Large intestine (tissue), 3 donors: Measurements from ENCODE around the gene NUP62. TPM values are rescaled to one million over a fixed set of nuclear protein-coding genes. Genes with fewer than 3 reads are reported as not detected.
"Not testable (repeated sequence)": the region's sequence is repeated elsewhere in the genome, so short reads cannot be mapped to it uniquely, and the experiment has no call there.

Experiments used
- DNase-seq, 2 donors: peaks; one replicate each; pipeline versions ENCODE4 v3.0.0 to v3.0.0-alpha.2; 2013
- H3K27ac ChIP-seq: one replicate; pipeline ENCODE4 v1.5.1; 2013; ENCODE audit warnings: low read length
- H3K27me3 ChIP-seq: 2 replicates; pipeline ENCODE4 v1.6.1; 2013; ENCODE audit warnings: low read length; ENCODE audit not compliant: control insufficient read depth, insufficient read depth
- H3K36me3 ChIP-seq: 2 replicates; pipeline ENCODE4 v1.6.1; 2013; ENCODE audit warnings: low read length; ENCODE audit not compliant: control insufficient read depth, insufficient read depth
- H3K4me1 ChIP-seq: one replicate; pipeline ENCODE4 v1.6.1; 2013; ENCODE audit warnings: low read length; ENCODE audit not compliant: control insufficient read depth, insufficient read depth
- H3K4me3 ChIP-seq: one replicate; pipeline ENCODE4 v1.5.1; 2013; ENCODE audit warnings: low read length
- H3K9me3 ChIP-seq: one replicate; pipeline ENCODE4 v1.6.1; 2013; ENCODE audit warnings: mild to moderate bottlenecking, low read depth, low read length, moderate library complexity; ENCODE audit not compliant: control insufficient read depth
- WGBS: methylation state at CpG from one replicate; pipeline ENCODE4 v1.1.5; 2013; ENCODE audit warnings: low lambda C conversion rate; ENCODE audit not compliant: insufficient coverage; 5-methylcytosine and 5-hydroxymethylcytosine counted together
- polyA plus RNA-seq: library from polyadenylated mRNA; unstranded; fragments of 120-200 nt; gene quantifications from one replicate; pipeline ENCODE4 v1.2.1, GENCODE V29; 2013

The NUP62 gene
- polyA plus RNA-seq, 1 donor, result 46.2 TPM

DNA sequence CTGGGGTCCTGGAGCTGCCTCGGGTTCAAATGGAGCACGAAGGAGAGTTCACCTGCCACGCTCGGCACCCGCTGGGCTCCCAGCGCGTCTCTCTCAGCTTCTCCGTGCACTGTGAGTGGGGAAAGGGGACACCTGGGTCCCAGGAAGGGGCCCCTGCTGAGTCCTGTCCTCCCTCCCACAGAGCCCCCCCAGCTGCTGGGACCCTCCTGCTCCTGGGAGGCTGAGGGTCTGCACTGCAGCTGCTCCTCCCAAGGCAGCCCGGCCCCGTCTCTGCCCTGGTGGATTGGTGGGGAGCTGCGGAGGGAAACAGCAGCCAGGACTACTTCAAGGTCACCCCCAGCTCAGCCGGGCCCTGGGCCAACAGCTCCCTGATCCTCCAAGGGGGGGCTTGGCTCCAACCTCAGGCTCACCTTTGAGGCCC lies 42.7 kb upstream of the NUP62 start:
- DNase-seq, result peak in 1 of 2 donors; percentile 36
- H3K9me3 ChIP-seq, result no peaks in the 10 kb centered on the region
- H3K36me3 ChIP-seq, result peaks cover 12% of the 10 kb centered on the region
- WGBS, result no CpG with 5 or more reads among the region's 12 CpGs
- no peak overlapping the region for H3K4me3 ChIP-seq
- H3K27me3 ChIP-seq, result no peaks in the 10 kb centered on the region
- no peak overlapping the region for H3K27ac ChIP-seq
- H3K4me1 ChIP-seq, result peaks cover 19% of the 10 kb centered on the region

DNA sequence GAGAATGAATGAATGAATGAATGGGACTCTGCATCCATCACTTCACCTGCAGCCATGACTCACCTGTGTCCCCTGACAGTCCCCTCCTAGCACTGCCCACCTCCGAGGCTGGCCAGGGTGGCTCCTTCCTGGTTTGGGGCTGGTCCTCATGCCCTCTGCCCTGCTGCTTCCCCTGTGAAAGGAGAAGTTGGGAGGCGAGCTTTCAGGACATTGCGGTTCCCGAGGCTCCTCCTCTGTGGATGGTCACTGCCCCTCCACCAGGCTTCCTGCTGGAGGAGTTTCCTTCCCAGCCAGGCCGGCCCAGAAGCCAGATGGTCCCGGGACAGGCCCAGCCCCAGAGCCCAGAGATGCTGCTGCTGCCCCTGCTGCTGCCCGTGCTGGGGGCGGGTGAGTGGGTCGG lies 40.1 kb upstream of the NUP62 start:
- H3K27ac ChIP-seq, H3K9me3 ChIP-seq, H3K4me3 ChIP-seq, DNase-seq, H3K36me3 ChIP-seq, H3K27me3 ChIP-seq: not testable (repeated sequence)
- WGBS, result no CpG with 5 or more reads among the region's 9 CpGs
- H3K4me1 ChIP-seq, result peaks cover 11% of the 10 kb centered on the region

DNA sequence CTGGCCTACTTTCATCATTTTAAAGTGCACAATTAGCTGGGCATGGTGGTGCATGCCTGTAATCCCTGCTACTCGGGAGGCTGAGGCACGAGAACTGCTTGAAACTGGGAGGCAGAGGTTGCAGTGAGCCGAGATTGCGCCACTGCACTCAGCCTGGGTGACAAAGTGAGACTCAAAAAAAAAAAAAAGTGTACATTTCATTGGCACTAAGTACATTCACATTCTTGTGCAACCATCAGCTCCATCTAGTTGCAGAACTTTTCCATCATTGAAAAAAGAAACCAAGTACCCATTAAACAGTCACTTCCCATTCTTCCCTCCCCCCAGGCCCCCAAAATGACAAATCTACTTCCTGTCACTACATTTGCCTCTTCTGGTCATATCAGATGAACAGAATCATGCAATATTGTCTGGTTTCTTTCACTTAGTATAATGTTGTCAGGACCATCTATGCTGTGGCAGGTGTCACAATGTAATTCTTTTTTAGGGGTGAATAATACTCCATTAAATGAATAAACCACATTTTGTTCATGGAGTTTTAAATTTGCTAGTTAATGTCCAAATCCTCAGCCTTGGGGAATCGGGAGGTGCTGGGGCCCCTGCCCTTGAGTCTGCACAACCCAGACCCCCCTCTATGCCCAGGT lies 39.1 kb upstream of the NUP62 start:
- Histone ChIP-seq H3K27me3 (no peaks in the 10 kb centered on the region), H3K4me3 (no peak overlapping the region), H3K9me3 (no peaks in the 10 kb centered on the region), H3K4me1 (peaks cover 11% of the 10 kb centered on the region), H3K27ac (no peak overlapping the region), H3K36me3 (no peaks in the 10 kb centered on the region)
- no CpG with 5 or more reads among the region's 5 CpGs for WGBS
- DNase-seq, result no peak

DNA sequence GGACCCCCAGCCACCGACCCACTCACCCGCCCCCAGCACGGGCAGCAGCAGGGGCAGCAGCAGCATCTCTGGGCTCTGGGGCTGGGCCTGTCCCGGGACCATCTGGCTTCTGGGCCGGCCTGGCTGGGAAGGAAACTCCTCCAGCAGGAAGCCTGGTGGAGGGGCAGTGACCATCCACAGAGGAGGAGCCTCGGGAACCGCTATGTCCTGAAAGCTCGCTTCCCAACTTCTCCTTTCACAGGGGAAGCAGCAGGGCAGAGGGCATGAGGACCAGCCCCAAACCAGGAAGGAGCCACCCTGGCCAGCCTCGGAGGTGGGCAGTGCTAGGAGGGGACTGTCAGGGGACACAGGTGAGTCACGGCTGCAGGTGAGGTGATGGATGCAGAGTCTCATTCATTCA lies 31.7 kb upstream of the NUP62 start, which contains the start of gene SIGLEC11:
TSS of gene SIGLEC11 (minus strand) at position 193 of the 400 bp plus-strand sequence. CDS start at position 102, 91 bp downstream.
- not testable (repeated sequence) for H3K27ac ChIP-seq, H3K9me3 ChIP-seq, H3K36me3 ChIP-seq, H3K4me1 ChIP-seq, H3K27me3 ChIP-seq, H3K4me3 ChIP-seq, DNase-seq
- no CpG with 5 or more reads among the region's 10 CpGs for WGBS

DNA sequence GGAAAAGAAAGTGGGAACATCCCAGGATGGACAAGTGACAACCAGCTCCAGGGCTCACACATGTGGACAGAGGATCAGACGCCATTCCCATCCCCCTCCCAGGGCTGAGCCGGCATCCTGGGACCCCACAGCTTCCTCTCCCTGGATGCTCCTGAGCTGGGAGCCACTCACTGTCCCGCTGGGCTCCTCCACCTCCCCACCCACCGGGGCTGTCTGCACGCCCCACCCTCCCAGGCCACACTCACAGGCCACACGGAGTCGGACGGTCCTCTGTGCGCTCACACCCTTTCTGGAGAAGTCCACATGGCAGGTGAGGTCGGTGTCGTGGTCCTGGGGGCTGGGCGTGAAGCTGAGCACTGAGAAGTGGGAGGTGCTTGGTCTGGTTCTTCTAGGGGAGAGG lies 30.6 kb upstream of the NUP62 start:
- H3K36me3 ChIP-seq, H3K27me3 ChIP-seq, DNase-seq, H3K27ac ChIP-seq, H3K4me3 ChIP-seq, H3K9me3 ChIP-seq: not testable (repeated sequence)
- no CpG with 5 or more reads among the region's 12 CpGs for WGBS
- peaks cover 18% of the 10 kb centered on the region for H3K4me1 ChIP-seq

DNA sequence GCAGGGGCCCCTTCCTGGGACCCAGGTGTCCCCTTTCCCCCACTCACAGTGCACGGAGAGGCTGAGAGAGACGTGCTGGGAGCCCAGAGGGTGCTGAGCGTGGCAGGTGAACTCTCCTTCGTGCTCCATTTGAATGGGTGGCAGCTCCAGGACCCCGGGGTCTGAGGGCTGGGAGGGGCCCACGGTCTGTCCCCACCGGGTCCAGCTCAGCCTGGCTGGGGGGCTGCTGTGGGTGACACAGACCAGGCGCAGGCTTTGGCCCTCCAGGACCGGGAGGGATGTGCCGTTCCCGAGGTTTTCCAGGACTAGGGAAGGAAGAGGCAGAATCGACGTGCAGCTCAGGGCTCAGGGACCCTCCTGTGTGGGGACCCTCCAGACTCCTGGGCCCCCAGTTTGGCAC lies 29.3 kb upstream of the NUP62 start:
- not testable (repeated sequence) for DNase-seq, H3K9me3 ChIP-seq, H3K36me3 ChIP-seq, H3K27me3 ChIP-seq
- WGBS, result no CpG with 5 or more reads among the region's 13 CpGs
- H3K4me3 ChIP-seq, result peak overlapping the region; percentile 53
- peaks cover 31% of the 10 kb centered on the region for H3K4me1 ChIP-seq
- peak overlapping the region; percentile 84 for H3K27ac ChIP-seq

DNA sequence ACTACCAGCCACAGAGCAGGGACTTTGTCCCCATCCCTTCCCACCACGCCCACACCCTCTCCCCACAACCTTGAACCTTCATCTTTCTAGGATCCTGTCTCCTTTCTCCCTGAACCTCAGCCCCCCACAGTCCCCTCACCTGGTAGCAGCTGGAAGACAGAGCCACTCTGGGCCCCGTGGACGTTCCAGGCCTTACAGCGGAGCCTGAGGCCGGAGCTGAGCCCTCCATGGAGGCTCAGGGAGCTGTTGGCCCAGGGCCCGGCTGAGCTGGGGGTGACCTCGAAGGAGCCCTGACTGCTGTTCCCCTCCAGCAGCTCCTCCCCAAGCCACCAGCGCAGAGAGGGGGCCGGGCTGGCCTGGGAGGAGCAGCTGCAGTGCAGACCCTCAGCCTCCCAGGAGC lies 28.8 kb upstream of the NUP62 start:
- not testable (repeated sequence) for H3K27me3 ChIP-seq, H3K36me3 ChIP-seq, H3K9me3 ChIP-seq
- peak overlapping the region; percentile 84 for H3K27ac ChIP-seq
- no CpG with 5 or more reads among the region's 9 CpGs for WGBS
- DNase-seq, result peak in 1 of 2 donors; percentile 38
- H3K4me3 ChIP-seq, result peak overlapping the region; percentile 53
- peaks cover 35% of the 10 kb centered on the region for H3K4me1 ChIP-seq

DNA sequence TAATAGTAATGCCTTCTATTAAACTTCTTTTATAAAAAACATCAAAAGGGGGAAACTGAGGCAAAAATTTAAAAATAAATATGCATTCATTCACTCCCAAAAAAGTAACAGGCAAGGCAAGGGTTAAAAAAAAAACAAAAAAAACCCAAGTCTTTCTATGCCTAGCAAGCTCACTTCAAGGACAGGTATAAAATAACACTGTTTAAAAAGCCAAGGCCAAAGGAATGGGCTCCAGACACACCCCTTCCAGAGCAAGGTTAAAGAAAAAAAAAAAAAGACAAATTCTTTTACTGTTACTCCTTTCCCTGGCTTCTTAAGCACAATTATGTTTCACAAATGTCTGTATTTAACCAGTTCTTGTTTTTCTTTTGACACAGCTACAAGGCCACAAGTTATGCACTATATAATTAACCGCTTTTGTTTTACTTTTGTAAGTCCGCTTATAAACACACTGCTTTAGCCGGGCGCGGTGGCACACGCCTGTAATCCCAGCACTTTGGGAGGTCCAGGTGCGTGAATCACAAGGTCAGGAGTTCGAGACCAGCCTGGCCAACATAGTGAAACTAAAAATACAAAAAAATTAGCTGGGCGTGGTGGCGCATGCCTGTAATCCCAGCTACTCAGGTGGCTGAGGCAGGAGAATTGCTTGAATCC lies 28.1 kb upstream of the NUP62 start:
- no peaks in the 10 kb centered on the region for H3K27me3 ChIP-seq
- peak overlapping the region; percentile 53 for H3K4me3 ChIP-seq
- DNase-seq, result peak in 1 of 2 donors; percentile 44
- no peaks in the 10 kb centered on the region for H3K36me3 ChIP-seq
- no CpG with 5 or more reads among the region's 10 CpGs for WGBS
- no peaks in the 10 kb centered on the region for H3K9me3 ChIP-seq
- H3K4me1 ChIP-seq, result peaks cover 42% of the 10 kb centered on the region
- peak overlapping the region; percentile 84 for H3K27ac ChIP-seq

DNA sequence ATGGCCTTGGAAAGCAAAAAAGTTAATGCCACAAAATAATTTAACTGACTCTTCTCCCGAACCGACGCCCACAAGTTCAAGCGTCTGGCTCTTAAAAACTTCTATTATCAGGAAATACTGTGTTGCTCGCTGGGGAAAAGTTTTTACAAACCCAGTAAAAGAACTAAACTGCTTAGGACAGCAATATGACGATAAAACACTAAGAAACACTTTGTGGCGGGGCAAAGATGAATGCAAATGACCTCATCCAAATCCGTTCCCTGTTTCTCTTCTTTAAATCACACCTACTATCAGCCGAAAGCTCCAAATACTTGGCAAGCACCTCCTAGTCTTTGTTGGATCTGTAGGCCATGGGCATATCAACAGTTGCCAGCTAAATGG lies 26.8 kb upstream of the NUP62 start:
- Histone ChIP-seq H3K4me1 (peaks cover 55% of the 10 kb centered on the region), H3K9me3 (no peaks in the 10 kb centered on the region), H3K36me3 (peaks cover 5% of the 10 kb centered on the region), H3K27ac (peak overlapping the region; percentile 84), H3K4me3 (peak overlapping the region; percentile 53), H3K27me3 (no peaks in the 10 kb centered on the region)
- no CpG with 5 or more reads among the region's 9 CpGs for WGBS
- DNase-seq, result peak in 1 of 2 donors; percentile 69

DNA sequence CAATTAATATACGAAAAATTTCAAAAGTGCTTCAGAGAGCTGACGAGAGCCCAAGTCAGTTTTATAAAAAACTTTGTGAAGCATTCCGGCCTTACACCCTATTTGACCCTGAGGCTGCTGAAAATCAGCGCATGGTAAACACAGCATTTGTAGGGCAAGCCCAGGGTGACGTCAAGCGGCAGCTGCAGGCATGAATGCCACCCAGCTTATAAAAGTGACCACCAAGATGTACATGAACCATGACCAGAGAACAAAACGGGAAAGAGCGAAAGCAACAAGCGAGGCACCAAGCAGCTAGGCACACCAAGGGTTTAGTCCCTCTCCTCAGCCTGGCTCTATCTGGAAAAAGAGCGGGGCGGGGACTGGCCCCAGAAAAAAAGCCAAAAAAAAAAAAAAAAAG lies 25.6 kb upstream of the NUP62 start:
- Histone ChIP-seq H3K27me3 (no peaks in the 10 kb centered on the region), H3K36me3 (peaks cover 10% of the 10 kb centered on the region), H3K4me3 (peak overlapping the region; percentile 12), H3K27ac (peak overlapping the region; percentile 84), H3K4me1 (peaks cover 55% of the 10 kb centered on the region), H3K9me3 (no peaks in the 10 kb centered on the region)
- 37% methylated on average over 2 of the region's 11 CpGs for WGBS
- no peak for DNase-seq
